Epithelial cell of esophagus (primary cell): Measurements from ENCODE around the gene MLPH.

Experiments
- DNase-seq: peaks from one replicate; pipeline ENCODE4 v3.0.0; 2010; ENCODE audit warnings: low read depth
- H3K4me3 ChIP-seq: 2 replicates; pipeline ENCODE4 v1.5.1; 2011; ENCODE audit warnings: mild to moderate bottlenecking, low read length, control low read depth
- CTCF ChIP-seq: IDR thresholded peaks from 2 replicates; pipeline ENCODE4 v1.5.1; 2011; ENCODE audit warnings: low read depth, mild to moderate bottlenecking, low read length, control low read depth, inconsistent platforms; ENCODE audit not compliant: insufficient read depth; ENCODE audit errors: missing control alignments

MLPH gene

DNA sequence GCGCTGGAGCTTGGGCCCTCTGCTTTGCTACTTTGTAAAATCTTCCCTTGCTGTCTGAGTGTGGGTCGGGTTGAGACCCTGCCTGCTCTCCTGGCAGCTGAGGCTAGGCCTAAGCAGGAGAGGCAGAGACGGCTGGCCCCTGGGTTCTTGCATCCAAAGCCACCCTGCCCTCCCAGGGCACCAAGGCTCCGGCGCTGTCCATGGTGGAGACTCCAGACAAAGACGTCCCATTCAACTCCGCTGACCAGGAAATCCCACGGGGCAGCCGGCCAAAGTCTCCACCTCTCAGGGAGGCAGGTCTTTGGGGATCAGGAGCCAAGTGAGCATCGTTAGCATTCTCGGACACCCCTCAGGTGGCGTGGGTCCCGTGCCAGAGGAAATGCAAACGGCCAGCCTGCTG, 76.8 kb downstream of the MLPH start:
- peak; percentile 41 for DNase-seq
- TF ChIP-seq CTCF, result no peak
- no peak overlapping the region for H3K4me3 ChIP-seq

- no peak for DNase-seq
- no peak for TF ChIP-seq CTCF
- H3K4me3 ChIP-seq, result no peak overlapping the region
Observed at GRCh38 chr2:237564526-237565131, 77.6 kb downstream of the MLPH start.

GRCh38 chr2:237565974-237566373, 78.9 kb downstream of the MLPH start:
- DNase-seq, result no peak
- TF ChIP-seq CTCF, result no peak
- H3K4me3 ChIP-seq, result no peak overlapping the region

DNA sequence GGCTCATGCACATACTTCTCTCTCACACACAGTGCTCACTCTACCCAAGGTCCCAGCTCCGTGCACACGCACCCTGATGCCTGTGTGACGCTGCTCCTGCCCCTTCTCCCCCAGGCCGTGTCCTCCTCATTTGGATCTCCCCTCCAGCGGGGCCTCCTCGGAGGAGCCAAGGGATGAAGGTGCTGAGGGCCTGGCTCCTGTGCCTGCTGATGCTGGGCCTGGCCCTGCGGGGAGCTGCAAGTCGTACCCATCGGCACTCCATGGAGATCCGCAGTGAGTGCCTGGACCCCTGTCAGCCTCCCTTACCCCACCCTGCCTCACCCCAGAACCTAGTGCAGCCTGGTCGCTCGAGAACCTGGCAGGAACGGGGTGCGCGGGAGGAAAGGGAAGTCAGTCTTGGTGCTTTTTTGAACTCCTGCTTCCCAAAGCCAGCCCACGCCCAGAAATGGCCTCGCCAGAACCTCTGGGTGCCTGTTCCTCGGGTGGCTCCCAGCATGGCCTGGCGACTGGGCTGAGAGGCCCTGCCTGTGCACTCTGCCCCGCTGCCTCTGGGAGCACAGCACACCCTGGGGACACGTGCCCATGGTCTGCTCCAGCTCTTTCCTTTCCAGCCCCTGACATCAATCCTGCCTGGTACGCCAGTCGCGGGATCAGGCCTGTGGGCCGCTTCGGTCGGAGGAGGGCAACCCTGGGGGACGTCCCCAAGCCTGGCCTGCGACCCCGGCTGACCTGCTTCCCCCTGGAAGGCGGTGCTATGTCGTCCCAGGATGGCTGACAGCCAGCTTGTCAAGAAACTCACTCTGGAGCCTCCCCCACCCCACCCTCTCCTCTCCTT, 79.6 kb downstream of the MLPH start, which contains the start of gene PRLH:
TSS of gene PRLH (plus strand) at position 174 of the 835 bp plus-strand sequence. CDS start at position 174, 0 bp downstream.
- no peak for DNase-seq
- no peak for TF ChIP-seq CTCF
- H3K4me3 ChIP-seq, result no peak within 1 kb of the TSS

DNA sequence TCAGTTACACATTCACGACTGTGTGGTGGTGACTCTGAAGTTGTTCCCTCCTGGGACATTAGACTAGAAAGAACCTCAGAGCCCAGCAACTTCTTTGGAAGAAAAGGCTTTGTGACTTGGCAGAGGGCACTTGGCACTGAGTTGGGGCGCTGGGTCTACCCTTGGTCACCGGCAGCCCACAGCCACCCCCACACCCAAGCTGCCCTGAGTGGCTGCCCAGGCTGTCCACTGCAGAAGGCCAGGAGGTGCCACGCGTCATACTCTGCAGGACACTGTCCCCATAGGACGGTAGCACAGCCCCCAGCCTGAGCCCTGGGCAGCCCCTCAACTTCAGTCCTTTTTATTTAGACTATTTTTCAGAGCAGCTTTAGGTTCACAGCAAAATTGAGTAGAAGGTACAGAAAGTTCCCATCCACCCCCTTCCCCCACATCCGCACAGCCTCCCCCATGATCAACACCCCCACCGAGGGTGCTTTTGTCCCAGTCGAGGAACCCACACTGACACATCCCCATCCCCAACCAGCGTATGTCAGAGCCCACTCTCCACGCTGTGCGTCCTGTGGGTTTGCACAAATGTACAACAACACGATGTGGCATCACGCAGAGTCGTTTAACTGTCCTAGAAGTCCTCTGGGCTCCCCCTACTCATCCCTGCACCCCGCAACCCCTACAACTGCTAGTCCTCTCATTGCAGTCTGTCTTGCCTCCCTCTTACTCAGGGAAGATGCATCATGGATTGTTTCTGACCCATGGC, 80.4 kb downstream of the MLPH start:
- TF ChIP-seq CTCF, result no peak
- no peak for DNase-seq
- H3K4me3 ChIP-seq, result no peak overlapping the region

DNA sequence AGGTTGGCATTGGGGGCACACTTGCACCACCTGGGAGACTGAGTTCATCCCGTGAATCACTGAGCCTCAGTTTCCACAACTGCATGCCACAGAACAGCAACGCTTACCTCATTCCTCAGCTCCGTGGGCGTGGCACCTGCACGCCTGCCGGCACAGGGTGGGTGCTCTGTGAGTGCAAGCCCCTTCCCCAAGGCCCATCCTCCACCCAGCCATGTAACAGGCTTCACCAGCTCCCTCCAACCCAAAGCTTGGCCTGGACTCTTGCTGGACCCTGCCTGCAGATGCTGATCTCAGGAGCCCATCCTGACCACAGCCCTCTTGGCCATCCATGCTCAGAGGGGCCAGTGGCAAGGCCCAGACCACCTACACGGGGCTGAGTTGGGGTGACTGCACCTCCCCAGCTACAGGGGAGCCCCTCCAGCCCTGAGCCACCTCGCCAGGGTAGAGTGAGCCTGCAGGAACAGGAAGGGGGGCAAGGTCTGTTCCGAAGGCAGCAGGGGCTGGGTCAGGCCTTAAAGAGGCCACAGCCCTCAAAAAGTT, 81.1 kb downstream of the MLPH start:
- no peak for TF ChIP-seq CTCF
- H3K4me3 ChIP-seq, result no peak overlapping the region
- DNase-seq, result no peak
